Esophagus squamous epithelium (tissue), 5 donors: ENCODE measurements around the gene ZNFX1. TPM values are rescaled to one million over a fixed set of nuclear protein-coding genes. Genes with fewer than 3 reads are reported as not detected.

ENCODE experiments used
- DNase-seq: peaks from one replicate; lab custom pipeline; 2025; lab: John Stamatoyannopoulos, UW
- H3K27ac ChIP-seq, 4 donors: fragments of 200-600 bp; sonication (generic); one replicate each; pipeline ENCODE4 v1.5.1; 2016 to 2019; ENCODE audit warnings: mild to moderate bottlenecking in 1 of 4
- H3K27me3 ChIP-seq, 4 donors: fragments of 200-600 bp; sonication (generic); 1 replicate in 3 of 4; 2 replicates in 1 of 4; pipeline versions ENCODE4 v1.5.1 to v1.6.0; 2017 to 2021; ENCODE audit warnings: antibody characterized with exemption in 1 of 4
- H3K36me3 ChIP-seq, 3 donors: fragments of 200-600 bp; sonication (generic); one replicate each; pipeline ENCODE4 v1.5.1; 2016 to 2019
- H3K4me1 ChIP-seq, 3 donors: fragments of 200-600 bp; sonication (generic); one replicate each; pipeline ENCODE4 v1.5.1; 2017 to 2019
- H3K4me3 ChIP-seq, 4 donors: fragments of 200-600 bp; sonication (generic); 1 replicate in 3 of 4; 2 replicates in 1 of 4; pipeline ENCODE4 v1.5.1; 2016 to 2019; ENCODE audit warnings: mild to moderate bottlenecking in 2 of 4, moderate library complexity in 1 of 4
- H3K9me3 ChIP-seq, 3 donors: fragments of 200-600 bp; sonication (generic); one replicate each; pipeline ENCODE4 v1.5.1; 2016 to 2019
- POLR2A ChIP-seq, 4 donors: fragments of 450-650 bp; IDR thresholded peaks; one replicate each; pipeline ENCODE4 v1.6.1; 2017; ENCODE audit warnings: antibody characterized with exemption in 4 of 4, mild to moderate bottlenecking in 4 of 4, moderate library complexity in 3 of 4
- WGBS, 2 donors: methylation state at CpG; one replicate each; pipeline ENCODE4 v1.1.5; 2018; 5-methylcytosine and 5-hydroxymethylcytosine counted together
- intact Hi-C: fragments of 100-400 bp; cut with DNase I; formaldehyde crosslinking; loops from one replicate; pipeline ENCODE4 v1.15.0; 2022
- total RNA-seq, 4 donors: library from RNA; depleted of rRNA; stranded (reverse); fragments of >200 nt; gene quantifications; one replicate each; pipeline ENCODE4 v1.1.0, GENCODE V29; 2016
- TF ChIP-seq, protein P1 (sequence below), 6 experiments: fragments of 450-650 bp in 4 of 6; fragments of 200-600 bp in 2 of 6; sonication (generic) in 2 of 6; IDR thresholded peaks; one replicate each; pipeline ENCODE4 v1.5.1; 2016 to 2019; ENCODE audit warnings: antibody characterized with exemption in 6 of 6, mild to moderate bottlenecking in 4 of 6, moderate library complexity in 4 of 6
- donor health status: DM: yes; HTN: yes; CAD: no.

Gene ZNFX1
- total RNA-seq, 4 donors from 2014 or later: 12.8 to 25.2 (median 17.9) TPM

DNA sequence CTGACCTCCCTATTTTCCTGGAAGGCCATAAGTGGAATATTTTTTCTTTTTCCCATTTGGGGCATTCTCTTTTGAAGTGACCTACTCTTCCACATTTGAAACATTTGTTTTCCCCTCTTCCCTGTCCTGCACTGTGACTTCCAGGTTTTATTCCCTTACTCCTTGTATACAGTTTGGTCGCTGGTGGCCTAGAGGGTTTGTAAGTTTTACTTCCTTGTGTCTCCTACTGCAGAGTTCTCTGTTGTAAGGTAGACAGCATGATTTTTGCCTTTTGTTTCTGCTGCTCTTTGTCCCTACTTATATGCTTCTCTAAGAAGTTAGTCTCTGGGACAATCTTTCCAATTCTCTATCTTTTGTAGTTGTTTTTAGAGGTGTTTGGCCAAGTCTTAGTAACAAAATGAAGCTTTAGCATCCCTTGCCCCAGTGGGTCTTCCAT lies 7.4 kb upstream of the ZNFX1 start:
- WGBS, 2 donors: 68 to 77% methylated on average over 1 of the region's 1 CpG
- Histone ChIP-seq H3K27me3 (no peaks in the 10 kb centered on the region), H3K9me3 (peaks cover 0 to 75% (median 46%) of the 10 kb centered on the region in 3 donors), H3K36me3 (peaks cover 85 to 100% (median 93%) of the 10 kb centered on the region in 3 donors), H3K4me1 (peaks cover 0 to 80% (median 45%) of the 10 kb centered on the region in 3 donors), H3K27ac (no peak overlapping the region), H3K4me3 (no peak overlapping the region)
- no peak for DNase-seq
- TF ChIP-seq, protein P1, sequence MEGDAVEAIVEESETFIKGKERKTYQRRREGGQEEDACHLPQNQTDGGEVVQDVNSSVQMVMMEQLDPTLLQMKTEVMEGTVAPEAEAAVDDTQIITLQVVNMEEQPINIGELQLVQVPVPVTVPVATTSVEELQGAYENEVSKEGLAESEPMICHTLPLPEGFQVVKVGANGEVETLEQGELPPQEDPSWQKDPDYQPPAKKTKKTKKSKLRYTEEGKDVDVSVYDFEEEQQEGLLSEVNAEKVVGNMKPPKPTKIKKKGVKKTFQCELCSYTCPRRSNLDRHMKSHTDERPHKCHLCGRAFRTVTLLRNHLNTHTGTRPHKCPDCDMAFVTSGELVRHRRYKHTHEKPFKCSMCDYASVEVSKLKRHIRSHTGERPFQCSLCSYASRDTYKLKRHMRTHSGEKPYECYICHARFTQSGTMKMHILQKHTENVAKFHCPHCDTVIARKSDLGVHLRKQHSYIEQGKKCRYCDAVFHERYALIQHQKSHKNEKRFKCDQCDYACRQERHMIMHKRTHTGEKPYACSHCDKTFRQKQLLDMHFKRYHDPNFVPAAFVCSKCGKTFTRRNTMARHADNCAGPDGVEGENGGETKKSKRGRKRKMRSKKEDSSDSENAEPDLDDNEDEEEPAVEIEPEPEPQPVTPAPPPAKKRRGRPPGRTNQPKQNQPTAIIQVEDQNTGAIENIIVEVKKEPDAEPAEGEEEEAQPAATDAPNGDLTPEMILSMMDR (IDR thresholded peaks at IDR 0.05): no peak
- TF ChIP-seq POLR2A (IDR thresholded peaks at IDR 0.05): no peak
- intact Hi-C loops: no loop called here

DNA sequence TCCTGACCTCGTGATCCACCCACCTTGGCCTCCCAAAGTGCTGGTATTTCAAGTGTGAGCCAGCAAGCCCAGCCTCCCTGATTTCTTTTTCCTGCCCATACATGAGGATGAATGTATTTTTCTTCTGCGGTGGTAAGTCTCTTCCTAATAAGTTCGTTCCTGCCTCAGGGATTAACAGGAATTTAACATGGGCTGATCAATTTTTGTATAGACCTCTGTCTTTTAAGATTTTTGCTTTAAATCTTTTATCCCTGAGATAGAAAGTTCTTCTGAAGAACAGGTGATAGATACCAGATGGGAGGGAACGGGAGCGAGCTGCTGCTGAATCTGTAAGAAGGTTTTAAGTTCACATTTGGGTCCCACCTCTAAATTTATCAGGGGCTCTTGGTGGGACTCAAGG lies 7.0 kb upstream of the ZNFX1 start:
- no peak overlapping the region for H3K4me3 ChIP-seq
- DNase-seq: no peak
- 72 to 76% methylated on average over 5 of the region's 5 CpGs for WGBS, 2 donors
- H3K27ac ChIP-seq: no peak overlapping the region
- TF ChIP-seq, protein P1 (IDR thresholded peaks at IDR 0.05): no peak
- TF ChIP-seq POLR2A (IDR thresholded peaks at IDR 0.05): no peak
- H3K36me3 ChIP-seq: peaks cover 86 to 100% (median 89%) of the 10 kb centered on the region in 3 donors
- intact Hi-C loops: no loop called here
- H3K4me1 ChIP-seq: peaks cover 0 to 85% (median 50%) of the 10 kb centered on the region in 3 donors
- no peaks in the 10 kb centered on the region for H3K27me3 ChIP-seq
- H3K9me3 ChIP-seq: peaks cover 0 to 79% (median 46%) of the 10 kb centered on the region in 3 donors

DNA sequence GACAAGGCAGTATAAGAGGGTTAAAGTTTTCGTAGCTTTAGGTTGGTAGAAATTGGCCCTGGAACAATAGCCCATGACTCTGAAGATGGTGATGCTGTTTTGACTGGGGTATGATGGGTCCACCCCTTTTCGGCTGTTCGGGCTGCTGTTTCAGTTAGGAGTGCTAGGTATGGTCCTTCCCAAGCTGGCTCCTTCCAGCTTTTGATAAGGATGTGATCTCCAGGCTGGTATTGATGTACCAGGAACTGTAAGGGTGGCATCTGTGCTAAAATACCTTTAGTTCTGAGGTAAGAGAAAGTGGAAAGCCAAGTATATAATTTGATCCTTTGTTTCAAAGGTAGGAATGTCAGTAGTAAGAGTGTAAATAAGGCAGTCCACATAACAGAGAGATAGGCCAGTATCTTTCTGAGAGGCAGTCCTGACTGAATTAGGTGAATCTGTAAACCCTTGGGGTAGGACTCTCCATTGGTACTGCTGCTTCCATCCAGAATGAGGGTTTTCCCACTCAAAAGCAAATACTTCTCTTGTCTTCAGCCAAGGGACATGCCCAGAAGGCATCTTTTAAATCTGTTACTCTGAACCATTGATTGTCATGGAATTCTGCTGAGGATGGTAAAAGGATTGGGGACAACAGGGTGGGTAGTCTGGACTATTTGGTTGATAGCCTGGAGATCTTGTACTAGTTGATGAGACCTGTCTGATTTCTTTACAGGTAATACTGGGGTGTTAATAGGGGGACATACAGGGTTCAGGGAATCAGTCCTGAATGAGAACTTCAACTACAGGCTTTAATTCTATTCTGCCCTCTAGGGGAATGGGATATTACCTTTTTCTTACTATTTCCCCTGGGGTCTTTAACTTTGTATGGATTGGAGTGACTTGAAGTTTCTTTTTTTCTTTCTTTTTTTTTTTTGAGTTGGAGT lies 6.1 kb upstream of the ZNFX1 start:
- peaks cover 81 to 98% (median 83%) of the 10 kb centered on the region in 3 donors for H3K36me3 ChIP-seq
- no peak for DNase-seq
- H3K4me3 ChIP-seq: peak overlapping the region in 1 of 4 donors; percentile 94
- intact Hi-C loops: no loop called here
- WGBS, 2 donors: 50 to 58% methylated on average over 2 to 3 of the region's 3 CpGs
- no peaks in the 10 kb centered on the region for H3K27me3 ChIP-seq
- H3K9me3 ChIP-seq: peaks cover 0 to 80% (median 46%) of the 10 kb centered on the region in 3 donors
- H3K27ac ChIP-seq: no peak overlapping the region
- peaks cover 0 to 86% (median 50%) of the 10 kb centered on the region in 3 donors for H3K4me1 ChIP-seq
- TF ChIP-seq, protein P1 (IDR thresholded peaks at IDR 0.05): no peak
- TF ChIP-seq POLR2A (IDR thresholded peaks at IDR 0.05): no peak

DNA sequence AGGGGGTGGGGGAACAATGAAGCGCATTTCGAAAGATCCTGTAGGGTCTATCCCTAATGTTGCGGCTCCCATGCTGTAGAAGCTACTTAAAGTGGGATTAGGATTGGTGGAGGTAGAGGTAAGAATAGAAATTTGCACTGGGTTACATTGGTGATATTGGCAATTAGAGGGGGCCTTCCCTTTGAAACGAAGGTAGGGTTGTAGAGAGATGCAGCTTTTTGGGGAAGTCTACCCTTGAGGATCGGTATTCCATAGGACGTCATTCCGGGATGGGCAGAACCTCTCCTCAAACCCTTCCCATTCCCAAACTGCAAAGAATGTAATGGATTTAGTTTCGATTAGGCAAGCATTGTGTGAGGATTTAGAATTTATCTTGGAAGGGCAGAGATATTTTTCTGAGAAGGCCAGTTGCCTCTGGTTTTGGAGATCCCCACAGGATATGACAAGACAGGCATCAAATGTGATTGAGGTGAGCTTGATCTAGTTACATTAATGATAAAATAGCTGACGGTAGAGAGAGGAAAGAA lies 5.4 kb upstream of the ZNFX1 start:
- TF ChIP-seq, protein P1 (IDR thresholded peaks at IDR 0.05): no peak
- no peak for TF ChIP-seq POLR2A (IDR thresholded peaks at IDR 0.05)
- Histone ChIP-seq H3K9me3 (peaks cover 0 to 80% (median 46%) of the 10 kb centered on the region in 3 donors), H3K4me1 (peaks cover 0 to 79% (median 47%) of the 10 kb centered on the region in 3 donors), H3K27me3 (no peaks in the 10 kb centered on the region), H3K4me3 (peak overlapping the region in 1 of 4 donors; percentile 94), H3K27ac (no peak overlapping the region), H3K36me3 (peaks cover 76 to 91% (median 76%) of the 10 kb centered on the region in 3 donors)
- intact Hi-C loops: no loop called here
- WGBS, 2 donors: 75 to 84% methylated on average over 9 of the region's 9 CpGs
- no peak for DNase-seq
